ENCODE measurements around the gene MBP.
A peak's percentile ranks its signal among the peaks of the same experiment; 100 is the strongest.

The MBP gene

GRCh38 chr18:77053616-77054287 lies 78.8 kb downstream of the MBP start:
- Histone ChIP-seq H3K36me3 (peaks cover 0 to 7% (median 0%) of the 10 kb centered on the region in 3 donors), H3K4me1 (peaks cover 0 to 54% (median 10%) of the 10 kb centered on the region in 4 donors), H3K27me3 (no peaks in the 10 kb centered on the region), H3K4me3 (no peak overlapping the region), H3K9me3 (no peaks in the 10 kb centered on the region), H3K27ac (peak overlapping the region in 1 of 2 donors; percentile 30)
- intact Hi-C loops (cut with DNase I; ENCODE audit: low total_unique reads): no loop called here
- no peak for TF ChIP-seq CTCF (IDR thresholded peaks at IDR 0.05)
- no peak for DNase-seq

DNA sequence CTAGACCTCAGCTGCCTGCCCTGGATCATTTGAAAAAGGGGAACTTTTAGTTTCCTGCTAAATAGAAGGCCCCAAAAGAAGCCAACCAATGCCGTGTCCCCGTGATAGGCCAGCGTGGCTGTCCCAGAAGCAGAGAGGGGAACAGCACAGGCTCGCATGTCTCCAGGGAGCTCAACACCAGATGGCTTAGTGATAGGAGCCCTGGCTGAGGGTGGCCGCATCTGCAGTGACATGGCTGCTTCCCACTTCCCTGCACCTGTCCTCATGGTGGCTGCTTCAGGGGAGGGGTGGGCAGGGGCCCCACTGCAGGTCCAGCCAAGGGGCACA lies 79.6 kb downstream of the MBP start:
- Histone ChIP-seq H3K36me3 (peaks cover 0 to 7% (median 0%) of the 10 kb centered on the region in 3 donors), H3K4me1 (peaks cover 0 to 46% (median 6%) of the 10 kb centered on the region in 4 donors), H3K9me3 (no peaks in the 10 kb centered on the region), H3K27me3 (no peaks in the 10 kb centered on the region), H3K27ac (peak overlapping the region in 1 of 2 donors; percentile 9), H3K4me3 (no peak overlapping the region)
- intact Hi-C loops (cut with DNase I; ENCODE audit: low total_unique reads): no loop called here
- no peak for TF ChIP-seq CTCF (IDR thresholded peaks at IDR 0.05)
- peak in 1 of 2 donors; percentile 51 for DNase-seq

GRCh38 chr18:77052297-77052982 lies 80.1 kb downstream of the MBP start:
- intact Hi-C loops (cut with DNase I; ENCODE audit: low total_unique reads): no loop called here
- H3K27me3 ChIP-seq: no peaks in the 10 kb centered on the region

DNA sequence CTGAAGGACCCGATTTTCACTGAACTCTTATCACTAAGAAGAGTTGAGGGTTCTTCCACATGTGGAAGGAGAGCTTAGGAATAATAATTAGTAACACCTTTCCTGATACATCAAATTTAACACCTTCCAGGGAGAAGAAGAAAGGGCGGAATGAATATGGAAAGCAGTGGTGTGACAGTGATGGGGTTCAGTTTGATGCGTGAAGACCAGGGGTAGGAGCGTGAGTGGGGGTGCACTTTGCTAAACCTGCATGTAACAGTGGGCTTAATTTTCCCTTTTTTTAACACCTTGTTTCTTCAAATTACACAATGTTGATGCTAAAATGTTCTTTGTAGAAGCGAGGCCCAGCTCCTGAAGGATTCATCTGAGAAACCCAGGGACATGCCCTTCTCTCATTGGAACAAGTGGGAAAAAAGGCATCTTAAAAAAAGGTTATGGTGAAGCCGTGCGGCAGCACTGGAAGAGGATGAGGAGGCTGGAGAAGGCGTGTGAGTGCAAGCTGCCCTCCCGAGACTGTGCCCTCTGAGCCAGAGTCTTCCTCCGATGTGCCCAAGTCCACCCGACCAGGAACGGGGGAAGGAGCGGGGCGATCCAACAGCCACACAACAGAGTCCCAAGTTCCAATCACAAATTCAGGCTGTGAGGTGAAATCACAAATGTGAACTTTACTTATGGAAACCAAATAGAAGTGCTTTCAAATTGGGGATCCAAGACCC lies 80.8 kb downstream of the MBP start:
- intact Hi-C loops (cut with DNase I; ENCODE audit: low total_unique reads): no loop called here

More at GRCh38 chr18:77052297-77052982, 80.1 kb downstream of the MBP start:
- Histone ChIP-seq H3K4me1 (peaks cover 0 to 44% (median 6%) of the 10 kb centered on the region in 4 donors), H3K27ac (peak overlapping the region in 1 of 2 donors; percentile 9), H3K4me3 (no peak overlapping the region), H3K36me3 (peaks cover 0 to 7% (median 0%) of the 10 kb centered on the region in 3 donors), H3K9me3 (no peaks in the 10 kb centered on the region)
- TF ChIP-seq CTCF (IDR thresholded peaks at IDR 0.05): no peak
- no peak for DNase-seq

More for the DNA sequence above, 80.8 kb downstream of the MBP start:
- Histone ChIP-seq H3K27me3 (no peaks in the 10 kb centered on the region), H3K9me3 (no peaks in the 10 kb centered on the region), H3K27ac (no peak overlapping the region), H3K4me3 (no peak overlapping the region), H3K4me1 (peaks cover 0 to 37% (median 4%) of the 10 kb centered on the region in 4 donors), H3K36me3 (peaks cover 0 to 10% (median 0%) of the 10 kb centered on the region in 3 donors)
- no peak for DNase-seq
- no peak for TF ChIP-seq CTCF (IDR thresholded peaks at IDR 0.05)
